EH (cell line): ENCODE results near the gene KDM3A.

Source experiments
- DNase-seq: peaks from one replicate; pipeline ENCODE4 v3.0.0-alpha.2; 2015; ENCODE audit warnings: low read depth

KDM3A gene

GRCh38 chr2:86520153-86520552, 79.0 kb downstream of the KDM3A start:
- no peak for DNase-seq

DNA sequence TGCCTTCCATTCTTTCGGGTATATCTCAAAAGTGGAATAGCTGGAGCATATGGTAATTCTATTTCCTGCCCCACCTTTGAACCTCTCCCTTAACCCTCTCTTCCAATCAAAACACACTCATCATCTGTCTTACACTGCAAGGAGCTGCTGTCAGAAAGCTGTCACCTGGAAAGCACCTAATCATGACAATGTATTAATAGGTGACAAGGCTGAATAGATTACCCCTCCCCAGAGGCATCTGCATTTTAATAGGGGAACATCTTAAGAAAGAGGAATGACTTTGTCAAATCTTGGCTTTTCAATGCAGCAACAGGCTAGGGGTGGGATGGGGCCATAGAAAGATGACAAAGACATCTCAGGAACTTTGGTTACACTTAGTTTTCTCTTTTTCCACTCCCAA, 80.8 kb downstream of the KDM3A start:
- DNase-seq = no peak

- DNase-seq = no peak
Observed at GRCh38 chr2:86522711-86523110, 81.5 kb downstream of the KDM3A start.

GRCh38 chr2:86523491-86523890, 82.3 kb downstream of the KDM3A start:
- DNase-seq = no peak

- DNase-seq = no peak
Observed at GRCh38 chr2:86525421-86526340, 84.5 kb downstream of the KDM3A start.

DNA sequence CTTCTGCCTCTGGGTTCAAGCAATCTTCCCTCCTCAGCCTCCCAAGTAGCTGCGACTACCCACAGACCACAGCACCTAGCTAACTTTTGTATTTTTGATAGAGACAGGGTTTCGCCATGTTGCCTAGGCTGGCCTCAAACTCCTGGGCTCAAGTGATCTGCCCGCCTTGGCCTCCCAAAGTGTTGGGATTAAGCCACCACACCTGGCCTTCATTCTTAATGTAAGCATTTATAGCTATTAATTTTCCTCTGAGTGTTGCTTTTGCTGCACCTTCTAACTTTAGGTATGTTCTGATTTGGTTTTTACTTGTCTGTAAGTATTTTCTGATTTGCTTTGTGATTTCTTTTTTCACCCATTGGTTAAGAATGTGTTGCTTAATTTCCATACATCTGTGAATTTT, 92.4 kb downstream of the KDM3A start:
- no peak for DNase-seq

- DNase-seq = no peak
Observed at GRCh38 chr2:86541334-86541733, 100.2 kb downstream of the KDM3A start.
